BJ (cell line): Measurements from ENCODE around the gene CLEC4M. TPM values are rescaled to one million over a fixed set of nuclear protein-coding genes. Genes with fewer than 3 reads are reported as not detected.

Source experiments
- CTCF ChIA-PET: fragments of 350-600 bp; formaldehyde crosslinking; extraction: SDS; loops from one replicate; lab custom pipeline; 2021; ENCODE audit warnings: antibody characterized with exemption, inconsistent platforms; lab: Yijun Ruan, JAX
- POLR2A ChIA-PET: fragments of 300-600 bp; sonication (Branson Sonifier 250); formaldehyde crosslinking; extraction: SDS; loops from one replicate; lab custom pipeline; 2021; ENCODE audit warnings: antibody characterized with exemption; lab: Charles Lee
- DNase-seq: peaks from one replicate; pipeline ENCODE4 v3.0.0-alpha.2; 2011; ENCODE audit warnings: low read depth
- H3K27me3 ChIP-seq: 2 replicates; pipeline ENCODE4 v1.6.0; 2011; ENCODE audit warnings: low read length; ENCODE audit not compliant: control insufficient read depth, insufficient read depth
- H3K36me3 ChIP-seq: 2 replicates; pipeline ENCODE4 v1.5.1; 2011; ENCODE audit warnings: low read length; ENCODE audit not compliant: control insufficient read depth, insufficient read depth
- H3K4me3 ChIP-seq: 2 replicates; pipeline ENCODE4 v1.5.1; 2011; ENCODE audit warnings: low read depth, mild to moderate bottlenecking, control low read depth, low read length
- polyA plus RNA-seq: library from polyadenylated mRNA; depleted of rRNA; stranded (reverse); fragments of >200 nt; gene quantifications from 2 replicates; pipeline ENCODE4 v1.2.3, GENCODE V29; 2011
- TF ChIP-seq, protein P1 (sequence below): IDR thresholded peaks from 2 replicates; pipeline ENCODE4 v1.5.1; 2011; ENCODE audit warnings: low read depth, mild to moderate bottlenecking, control low read depth, inconsistent platforms, low read length, moderate library complexity; ENCODE audit not compliant: insufficient read depth

The CLEC4M gene
- polyA plus RNA-seq, 1 experiment, result not detected

DNA sequence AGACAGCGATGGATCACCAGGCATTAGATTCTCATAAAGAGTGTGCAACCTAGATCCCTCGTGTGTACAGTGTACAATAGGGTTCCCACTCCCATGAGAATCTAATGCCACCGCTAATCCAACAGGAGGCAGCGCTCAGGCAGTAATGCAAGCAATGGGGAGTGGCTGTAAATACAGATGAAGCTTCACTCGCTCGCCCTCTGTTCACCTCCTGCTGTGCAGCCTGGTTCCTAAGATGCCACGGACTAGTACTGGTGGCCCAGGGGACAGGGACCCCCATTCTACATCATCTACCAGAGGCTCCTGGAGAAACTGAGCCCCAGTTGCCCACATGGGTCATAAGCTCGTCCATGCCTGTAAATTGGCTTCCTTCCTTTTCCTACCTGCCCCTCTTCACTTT is 8.0 kb downstream of the CLEC4M start:
- ChIA-PET CTCF (no interaction called here), POLR2A (no interaction called here)
- DNase-seq, result no peak
- Histone ChIP-seq H3K36me3 (no peaks in the 10 kb centered on the region), H3K27me3 (peaks cover 2% of the 10 kb centered on the region; the same call in 1 of the 2 replicates), H3K4me3 (no peak overlapping the region)
- TF ChIP-seq, protein P1, sequence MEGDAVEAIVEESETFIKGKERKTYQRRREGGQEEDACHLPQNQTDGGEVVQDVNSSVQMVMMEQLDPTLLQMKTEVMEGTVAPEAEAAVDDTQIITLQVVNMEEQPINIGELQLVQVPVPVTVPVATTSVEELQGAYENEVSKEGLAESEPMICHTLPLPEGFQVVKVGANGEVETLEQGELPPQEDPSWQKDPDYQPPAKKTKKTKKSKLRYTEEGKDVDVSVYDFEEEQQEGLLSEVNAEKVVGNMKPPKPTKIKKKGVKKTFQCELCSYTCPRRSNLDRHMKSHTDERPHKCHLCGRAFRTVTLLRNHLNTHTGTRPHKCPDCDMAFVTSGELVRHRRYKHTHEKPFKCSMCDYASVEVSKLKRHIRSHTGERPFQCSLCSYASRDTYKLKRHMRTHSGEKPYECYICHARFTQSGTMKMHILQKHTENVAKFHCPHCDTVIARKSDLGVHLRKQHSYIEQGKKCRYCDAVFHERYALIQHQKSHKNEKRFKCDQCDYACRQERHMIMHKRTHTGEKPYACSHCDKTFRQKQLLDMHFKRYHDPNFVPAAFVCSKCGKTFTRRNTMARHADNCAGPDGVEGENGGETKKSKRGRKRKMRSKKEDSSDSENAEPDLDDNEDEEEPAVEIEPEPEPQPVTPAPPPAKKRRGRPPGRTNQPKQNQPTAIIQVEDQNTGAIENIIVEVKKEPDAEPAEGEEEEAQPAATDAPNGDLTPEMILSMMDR, result no peak

DNA sequence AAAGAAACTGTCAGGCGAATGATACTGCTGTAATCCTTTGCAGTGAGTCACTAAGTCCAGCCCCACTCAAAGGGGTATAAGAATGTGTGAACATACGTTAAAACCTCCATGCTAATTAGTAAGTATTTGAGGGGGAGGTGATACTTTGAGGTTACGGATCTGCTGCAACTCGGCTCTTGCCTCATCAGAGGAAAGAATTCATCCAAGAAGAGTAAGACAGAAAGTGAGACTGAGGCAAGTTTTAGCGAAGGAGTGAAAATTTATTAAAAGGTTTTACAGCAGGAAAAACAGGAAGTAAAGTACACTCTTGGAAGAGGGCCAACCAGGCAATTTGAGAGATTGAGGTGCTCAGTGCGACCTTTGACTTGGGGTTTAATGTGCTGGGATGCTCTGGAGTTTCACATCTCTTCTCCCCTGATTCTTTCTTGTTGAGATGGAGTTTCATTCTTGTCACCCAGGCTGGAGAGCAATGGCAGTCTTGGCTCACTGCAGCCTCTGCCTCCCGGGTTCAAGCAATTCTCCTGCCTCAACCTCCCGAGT is 9.8 kb downstream of the CLEC4M start:
- Histone ChIP-seq H3K36me3 (no peaks in the 10 kb centered on the region), H3K27me3 (peaks cover 2% of the 10 kb centered on the region; the same call in 1 of the 2 replicates), H3K4me3 (no peak overlapping the region)
- TF ChIP-seq, protein P1, result no peak
- ChIA-PET CTCF (no interaction called here), POLR2A (no interaction called here)
- no peak for DNase-seq

DNA sequence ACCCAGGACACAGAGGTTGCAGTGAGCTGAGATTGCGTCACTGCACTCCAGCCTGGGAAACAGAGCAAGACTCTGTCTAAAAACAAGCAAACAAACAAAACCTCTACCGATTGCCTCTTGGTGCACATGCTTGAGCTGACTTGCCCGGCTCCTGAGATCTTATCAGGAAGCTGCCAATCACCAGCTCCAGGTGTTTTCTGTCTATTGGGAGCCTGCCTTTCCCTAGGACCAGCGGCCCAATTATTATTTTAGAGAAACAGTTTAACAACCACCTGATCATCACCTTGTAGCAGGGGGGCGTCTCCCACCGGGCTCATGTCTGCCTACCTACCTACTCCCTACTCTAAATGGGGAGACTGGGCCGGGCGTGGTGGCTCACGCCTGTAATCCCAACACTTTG is 10.8 kb downstream of the CLEC4M start:
- no peak overlapping the region for H3K4me3 ChIP-seq
- POLR2A ChIA-PET, result no interaction called here
- DNase-seq, result no peak
- TF ChIP-seq, protein P1, result no peak
- CTCF ChIA-PET, result interaction anchor here (1.0 kb wide), 1 partner anchor 26 kb away, joined by 4 read pairs; no protein-coding TSS in a partner anchor
- peaks cover 2% of the 10 kb centered on the region for H3K27me3 ChIP-seq
- H3K36me3 ChIP-seq, result no peaks in the 10 kb centered on the region

DNA sequence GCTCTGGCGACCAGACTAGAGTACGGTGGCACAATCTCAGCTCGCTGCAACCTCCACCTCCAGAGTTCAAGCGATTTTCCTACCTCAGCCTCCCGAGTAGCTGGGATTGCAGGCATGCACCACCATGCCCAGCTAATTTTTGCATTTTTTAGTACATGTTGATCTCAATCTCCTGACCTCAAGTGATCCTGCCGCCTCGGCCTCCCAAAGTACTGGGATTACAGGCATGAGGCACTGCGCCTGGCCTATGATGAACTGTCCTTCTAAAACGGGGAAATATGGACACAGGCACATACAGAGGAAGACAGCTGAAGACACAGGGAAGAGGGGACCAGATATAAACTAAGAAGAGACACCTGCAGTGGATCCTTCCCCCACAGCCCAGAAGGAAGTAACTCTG is 12.7 kb downstream of the CLEC4M start:
- Histone ChIP-seq H3K27me3 (peaks cover 2% of the 10 kb centered on the region), H3K4me3 (no peak overlapping the region), H3K36me3 (no peaks in the 10 kb centered on the region)
- TF ChIP-seq, protein P1, result no peak
- ChIA-PET CTCF (no interaction called here), POLR2A (no interaction called here)
- DNase-seq, result no peak

DNA sequence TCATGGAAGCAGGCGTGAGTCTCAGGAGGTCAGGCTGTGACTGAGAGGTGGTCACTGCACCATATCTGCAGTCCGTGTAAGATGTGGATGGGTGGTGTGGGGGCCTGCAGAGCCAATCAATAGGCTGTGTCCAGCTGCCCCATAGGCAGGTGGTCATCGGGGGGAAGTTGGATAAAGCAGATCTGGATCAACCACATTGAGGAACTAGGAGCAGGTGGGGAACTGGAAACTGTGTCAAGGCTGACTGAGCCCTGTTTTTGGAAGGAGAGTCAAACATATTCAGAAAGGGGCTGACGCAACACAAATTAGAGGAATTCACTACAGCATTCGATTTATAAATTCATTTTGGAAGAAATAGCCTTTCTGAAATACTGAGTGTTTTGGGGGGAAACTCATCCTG is 15.0 kb downstream of the CLEC4M start:
- POLR2A ChIA-PET, result no interaction called here
- TF ChIP-seq, protein P1, result no peak
- DNase-seq, result no peak
- CTCF ChIA-PET, result no interaction called here
- no peak overlapping the region for H3K4me3 ChIP-seq
- no peaks in the 10 kb centered on the region for H3K36me3 ChIP-seq
- peaks cover 5% of the 10 kb centered on the region for H3K27me3 ChIP-seq
